Nephron progenitor cell (in vitro differentiated cells): ENCODE measurements around the gene ETFBKMT.
A peak's percentile ranks its signal among the peaks of the same experiment; 100 is the strongest.

Experiments used
- DNase-seq: peaks from one replicate; pipeline ENCODE4 v3.0.0; 2021
- H3K27ac Mint-ChIP-seq: 2 replicates; pipeline ENCODE4 v1.8.0; 2021; ENCODE audit warnings: mild to moderate bottlenecking, moderate library complexity, mixed read lengths
- H3K27me3 Mint-ChIP-seq: 2 replicates; pipeline ENCODE4 v1.8.0; 2021; ENCODE audit warnings: mild to moderate bottlenecking, low read depth, mixed read lengths; ENCODE audit not compliant: poor library complexity
- H3K36me3 Mint-ChIP-seq: 2 replicates; pipeline ENCODE4 v1.8.0; 2021; ENCODE audit warnings: low read depth, mixed read lengths
- H3K4me1 Mint-ChIP-seq: 2 replicates; pipeline ENCODE4 v1.8.0; 2021; ENCODE audit warnings: mixed read lengths
- H3K4me3 Mint-ChIP-seq: 2 replicates; pipeline ENCODE4 v1.8.0; 2021; ENCODE audit warnings: mild to moderate bottlenecking, moderate library complexity, mixed read lengths
- H3K9me3 Mint-ChIP-seq: 2 replicates; pipeline ENCODE4 v1.8.0; 2021; ENCODE audit warnings: mild to moderate bottlenecking, moderate library complexity, mixed read lengths
- CTCF ChIP-seq: fragments of 200-600 bp; sonication (generic); IDR thresholded peaks from 2 replicates; pipeline ENCODE4 v1.5.0; 2021; ENCODE audit warnings: antibody characterized with exemption

ETFBKMT gene

GRCh38 chr12:31722580-31722979, 63.1 kb downstream of the ETFBKMT start:
- Mint-ChIP-seq H3K9me3 (peaks cover 29% of the 10 kb centered on the region), H3K4me1 (peaks cover 20% of the 10 kb centered on the region)

More at GRCh38 chr12:31722580-31722979, 63.1 kb downstream of the ETFBKMT start:
- Mint-ChIP-seq H3K4me3 (no peak overlapping the region), H3K36me3 (peaks cover 61% of the 10 kb centered on the region), H3K27ac (peak overlapping the region; percentile 54), H3K27me3 (no peaks in the 10 kb centered on the region)
- TF ChIP-seq CTCF: no peak
- DNase-seq: no peak
